Tibial artery (tissue), 4 donors: ENCODE results near the gene RNASE12.

Experiments used
- DNase-seq, 2 donors: peaks; one replicate each; pipeline ENCODE4 v3.0.0-alpha.2; 2019
- H3K27ac ChIP-seq, 2 donors: fragments of 200-600 bp; sonication (generic) in 1 of 2; 1 replicate in 1 of 2; 2 replicates in 1 of 2; pipeline ENCODE4 v1.5.1; 2018 to 2019; ENCODE audit warnings: mild to moderate bottlenecking in 1 of 2
- H3K27me3 ChIP-seq, 2 donors: fragments of 200-600 bp; sonication (generic) in 1 of 2; one replicate each; pipeline versions ENCODE4 v1.5.1 to v1.6.0; 2016 to 2019
- H3K36me3 ChIP-seq, 3 donors: fragments of 200-600 bp; sonication (generic) in 2 of 3; one replicate each; pipeline ENCODE4 v1.5.1; 2016 to 2019; ENCODE audit warnings: mild to moderate bottlenecking in 2 of 3
- H3K4me1 ChIP-seq, 4 donors: fragments of 200-600 bp; sonication (generic) in 2 of 4; 1 replicate in 3 of 4; 2 replicates in 1 of 4; pipeline ENCODE4 v1.5.1; 2016 to 2019
- H3K4me3 ChIP-seq, 2 donors: fragments of 200-600 bp; sonication (generic) in 1 of 2; 1 replicate in 1 of 2; 2 replicates in 1 of 2; pipeline ENCODE4 v1.5.1; 2018 to 2019; ENCODE audit warnings: mild to moderate bottlenecking in 2 of 2
- H3K9me3 ChIP-seq, 3 donors: fragments of 200-600 bp; sonication (generic) in 1 of 3; one replicate each; pipeline ENCODE4 v1.5.1; 2016 to 2019
- intact Hi-C: fragments of 100-400 bp; cut with DNase I; formaldehyde crosslinking; loops from one replicate; pipeline ENCODE4 v1.15.0; 2023; ENCODE audit warnings: low total_unique reads
- TF ChIP-seq, protein P1 (sequence below), 2 experiments: fragments of 200-600 bp in 1 of 2; fragments of 450-650 bp in 1 of 2; IDR thresholded peaks; one replicate each; pipeline ENCODE4 v1.5.1; 2017 to 2019; ENCODE audit warnings: antibody characterized with exemption in 2 of 2, mild to moderate bottlenecking in 1 of 2, moderate library complexity in 1 of 2

RNASE12 gene

DNA sequence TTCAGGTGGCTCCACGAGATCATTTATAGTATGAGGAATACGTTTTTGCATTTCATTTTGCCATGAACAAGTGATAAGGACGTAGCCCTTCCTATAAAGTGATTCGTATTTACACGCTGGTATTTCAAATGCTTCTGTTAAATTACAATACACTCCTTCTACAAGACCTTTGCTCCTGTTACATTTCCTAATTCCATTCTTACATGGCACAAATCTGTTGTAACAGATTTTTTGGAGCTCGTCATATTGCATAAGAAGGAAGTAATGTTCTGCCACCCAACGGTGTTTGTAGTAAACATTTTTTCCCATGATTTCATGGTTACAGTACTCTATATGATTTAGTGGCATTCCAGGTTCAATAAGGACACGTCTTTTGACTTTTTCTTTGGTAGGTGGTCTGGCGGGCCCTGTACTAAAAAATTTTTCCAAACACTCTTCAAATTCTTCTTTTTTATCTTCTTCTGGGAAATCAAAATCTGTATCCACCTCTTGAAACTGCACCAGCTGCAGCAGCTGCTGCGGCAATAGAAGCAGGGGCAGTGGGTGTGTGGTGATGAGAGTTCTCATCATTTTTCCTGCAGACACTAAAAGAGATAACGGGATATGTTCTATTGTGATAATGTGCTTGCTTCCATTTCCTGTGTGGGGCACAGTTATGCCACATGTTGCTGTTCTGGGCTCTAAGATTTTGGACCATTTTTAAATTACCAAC is 34.5 kb downstream of the RNASE12 start:
- H3K4me1 ChIP-seq, result no peaks in the 10 kb centered on the region
- no peaks in the 10 kb centered on the region for H3K9me3 ChIP-seq
- no peaks in the 10 kb centered on the region for H3K36me3 ChIP-seq
- H3K27me3 ChIP-seq, result no peaks in the 10 kb centered on the region
- no peak for DNase-seq
- intact Hi-C loops, result no loop called here
- no peak overlapping the region for H3K27ac ChIP-seq
- no peak overlapping the region for H3K4me3 ChIP-seq
- TF ChIP-seq, protein P1, sequence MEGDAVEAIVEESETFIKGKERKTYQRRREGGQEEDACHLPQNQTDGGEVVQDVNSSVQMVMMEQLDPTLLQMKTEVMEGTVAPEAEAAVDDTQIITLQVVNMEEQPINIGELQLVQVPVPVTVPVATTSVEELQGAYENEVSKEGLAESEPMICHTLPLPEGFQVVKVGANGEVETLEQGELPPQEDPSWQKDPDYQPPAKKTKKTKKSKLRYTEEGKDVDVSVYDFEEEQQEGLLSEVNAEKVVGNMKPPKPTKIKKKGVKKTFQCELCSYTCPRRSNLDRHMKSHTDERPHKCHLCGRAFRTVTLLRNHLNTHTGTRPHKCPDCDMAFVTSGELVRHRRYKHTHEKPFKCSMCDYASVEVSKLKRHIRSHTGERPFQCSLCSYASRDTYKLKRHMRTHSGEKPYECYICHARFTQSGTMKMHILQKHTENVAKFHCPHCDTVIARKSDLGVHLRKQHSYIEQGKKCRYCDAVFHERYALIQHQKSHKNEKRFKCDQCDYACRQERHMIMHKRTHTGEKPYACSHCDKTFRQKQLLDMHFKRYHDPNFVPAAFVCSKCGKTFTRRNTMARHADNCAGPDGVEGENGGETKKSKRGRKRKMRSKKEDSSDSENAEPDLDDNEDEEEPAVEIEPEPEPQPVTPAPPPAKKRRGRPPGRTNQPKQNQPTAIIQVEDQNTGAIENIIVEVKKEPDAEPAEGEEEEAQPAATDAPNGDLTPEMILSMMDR (IDR thresholded peaks at IDR 0.05), result no peak

DNA sequence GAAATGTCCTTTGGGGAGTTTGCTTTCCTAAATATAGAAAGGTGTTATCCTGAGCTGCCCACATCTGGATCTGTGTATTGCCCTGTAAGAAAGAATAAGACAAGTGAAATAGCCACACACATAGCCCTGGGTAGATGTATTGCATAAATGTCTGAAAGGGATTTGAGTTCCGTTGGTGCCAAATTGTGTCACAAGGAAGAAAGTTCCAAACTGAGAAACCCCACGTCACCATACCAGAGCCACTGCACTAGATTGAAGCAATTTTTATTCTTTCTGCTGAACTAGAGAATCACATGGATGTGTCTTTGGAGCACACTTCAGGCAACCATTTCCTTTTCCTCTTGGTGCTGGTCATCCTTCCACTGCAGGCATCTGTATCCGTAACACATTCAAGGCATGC is 35.3 kb downstream of the RNASE12 start:
- intact Hi-C loops, result no loop called here
- Histone ChIP-seq H3K36me3 (no peaks in the 10 kb centered on the region), H3K9me3 (no peaks in the 10 kb centered on the region), H3K4me3 (no peak overlapping the region), H3K27me3 (no peaks in the 10 kb centered on the region), H3K4me1 (no peaks in the 10 kb centered on the region), H3K27ac (no peak overlapping the region)
- TF ChIP-seq, protein P1 (IDR thresholded peaks at IDR 0.05), result no peak
- no peak for DNase-seq

DNA sequence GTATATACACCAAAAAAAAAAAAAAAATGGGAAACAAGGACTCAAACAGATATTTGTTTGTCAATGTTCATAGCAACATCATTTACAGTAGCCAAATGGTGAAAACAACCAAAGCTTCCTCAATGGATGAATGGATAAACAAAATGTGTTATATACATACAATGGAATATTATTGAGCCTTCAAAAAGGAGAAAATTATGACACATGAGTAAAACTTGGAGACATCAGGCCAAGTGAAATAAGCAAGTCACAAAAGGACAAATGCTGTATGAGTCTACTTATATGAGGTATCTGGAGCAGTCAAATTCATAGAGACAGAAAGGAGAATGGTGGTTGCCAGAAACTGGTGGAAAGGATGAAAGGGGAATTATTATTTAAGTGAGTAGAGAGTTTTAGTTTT is 38.2 kb downstream of the RNASE12 start:
- Histone ChIP-seq H3K9me3 (no peaks in the 10 kb centered on the region), H3K27me3 (no peaks in the 10 kb centered on the region), H3K4me3 (no peak overlapping the region), H3K27ac (no peak overlapping the region), H3K4me1 (no peaks in the 10 kb centered on the region), H3K36me3 (no peaks in the 10 kb centered on the region)
- no peak for DNase-seq
- intact Hi-C loops, result no loop called here
- TF ChIP-seq, protein P1 (IDR thresholded peaks at IDR 0.05), result no peak

DNA sequence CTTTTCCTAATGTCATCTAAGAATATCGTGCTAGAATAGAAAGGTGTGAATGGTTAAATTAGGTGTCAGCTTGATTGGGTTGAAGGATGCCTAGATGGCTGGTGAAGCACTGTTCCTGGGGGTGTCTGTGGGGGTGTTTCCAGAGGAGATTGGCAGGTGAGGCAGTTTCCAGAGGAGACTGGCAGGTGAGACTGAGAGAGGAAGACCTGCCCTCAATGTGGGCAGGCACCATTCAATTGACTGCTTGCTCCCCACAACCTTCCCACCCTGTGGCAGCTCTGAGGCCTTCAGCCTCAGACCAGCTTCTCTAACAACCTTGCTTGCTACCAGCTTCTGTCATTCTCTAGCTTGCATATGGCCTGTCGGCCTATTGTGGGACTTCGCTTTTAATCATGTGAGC is 39.6 kb downstream of the RNASE12 start:
- no peak overlapping the region for H3K27ac ChIP-seq
- no peak overlapping the region for H3K4me3 ChIP-seq
- no peaks in the 10 kb centered on the region for H3K4me1 ChIP-seq
- H3K9me3 ChIP-seq, result no peaks in the 10 kb centered on the region
- no peaks in the 10 kb centered on the region for H3K27me3 ChIP-seq
- intact Hi-C loops, result no loop called here
- no peaks in the 10 kb centered on the region for H3K36me3 ChIP-seq
- DNase-seq, result no peak
- TF ChIP-seq, protein P1 (IDR thresholded peaks at IDR 0.05), result no peak

DNA sequence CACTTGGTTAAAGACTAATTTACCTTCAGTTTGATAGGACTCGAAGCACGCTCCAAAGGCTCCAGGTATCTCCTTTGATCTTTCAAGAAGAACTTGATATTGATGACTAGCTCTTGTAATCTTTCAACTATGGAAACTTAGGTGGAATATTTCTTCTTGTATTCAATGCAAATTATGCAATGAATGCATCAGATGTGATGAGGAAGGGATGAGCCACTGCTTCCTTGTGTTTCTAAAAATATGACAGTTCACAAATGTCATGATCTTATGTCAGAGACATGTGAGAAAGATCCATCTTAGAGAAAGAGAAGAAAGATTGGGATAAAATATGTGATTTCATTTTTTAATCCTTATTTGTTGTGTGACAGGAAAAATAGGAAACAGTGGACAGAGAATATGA is 40.2 kb downstream of the RNASE12 start:
- intact Hi-C loops, result no loop called here
- no peaks in the 10 kb centered on the region for H3K9me3 ChIP-seq
- H3K4me3 ChIP-seq, result no peak overlapping the region
- DNase-seq, result no peak
- TF ChIP-seq, protein P1 (IDR thresholded peaks at IDR 0.05), result no peak
- H3K4me1 ChIP-seq, result no peaks in the 10 kb centered on the region
- H3K27me3 ChIP-seq, result peaks cover 0 to 4% of the 10 kb centered on the region in 2 donors
- no peak overlapping the region for H3K27ac ChIP-seq
- no peaks in the 10 kb centered on the region for H3K36me3 ChIP-seq
